Neural cell (in vitro differentiated cells): ENCODE measurements around the gene TIGD1. TPM values are rescaled to one million over a fixed set of nuclear protein-coding genes. Genes with fewer than 3 reads are reported as not detected.

Experiments
- H2AFZ ChIP-seq: fragments of 200-600, 300-800 bp; sonication (generic), shearing (Covaris generic); 2 replicates; pipeline ENCODE4 v1.6.0; 2014; ENCODE audit warnings: low read depth, mild to moderate bottlenecking, antibody characterized with exemption, low read length, moderate library complexity
- H3F3A ChIP-seq: fragments of 200-600 bp; shearing (Covaris generic); 2 replicates; pipeline ENCODE4 v1.6.1; 2016; ENCODE audit warnings: mild to moderate bottlenecking, moderate library complexity, mixed read lengths, antibody characterized with exemption, low read length; ENCODE audit not compliant: insufficient read depth, poor library complexity, severe bottlenecking
- H3K27ac ChIP-seq: fragments of 200-600, 300-800 bp; sonication (generic), shearing (Covaris generic); 2 replicates; pipeline ENCODE4 v1.5.1; 2014; ENCODE audit warnings: mild to moderate bottlenecking, low read length, moderate library complexity
- H3K27me3 ChIP-seq: fragments of 300-800, 200-600 bp; sonication (generic), shearing (Covaris generic); 2 replicates; pipeline ENCODE4 v1.6.0; 2014; ENCODE audit warnings: mild to moderate bottlenecking, low read depth, low read length, moderate library complexity; ENCODE audit not compliant: insufficient read depth
- H3K36me3 ChIP-seq: fragments of 300-800, 200-600 bp; sonication (generic), shearing (Covaris generic); 2 replicates; pipeline ENCODE4 v1.5.1; 2014; ENCODE audit warnings: mild to moderate bottlenecking, antibody characterized with exemption, low read length, moderate library complexity; ENCODE audit not compliant: insufficient read depth
- H3K4me2 ChIP-seq: fragments of 300-800, 200-600 bp; sonication (generic), shearing (Covaris generic); 2 replicates; pipeline ENCODE4 v1.6.0; 2014; ENCODE audit warnings: mild to moderate bottlenecking, low read length
- H3K4me3 ChIP-seq: fragments of 300-800, 200-600 bp; sonication (generic), shearing (Covaris generic); 2 replicates; pipeline ENCODE4 v1.5.1; 2014; ENCODE audit warnings: mild to moderate bottlenecking, low read length, moderate library complexity
- H3K79me2 ChIP-seq: fragments of 200-600 bp; shearing (Covaris generic); replicated peaks from 2 replicates; pipeline ENCODE4 v1.6.0; 2014; ENCODE audit warnings: mild to moderate bottlenecking, low read length, moderate library complexity; ENCODE audit not compliant: insufficient read depth
- H3K9ac ChIP-seq: fragments of 300-800, 200-600 bp; sonication (generic), shearing (Covaris generic); 2 replicates; pipeline ENCODE4 v1.6.1; 2016; ENCODE audit warnings: mild to moderate bottlenecking, low read length, mixed read lengths
- H3K9me2 ChIP-seq: fragments of 200-600 bp; shearing (Covaris generic); 2 replicates; pipeline ENCODE4 v1.6.1; 2016; ENCODE audit warnings: mild to moderate bottlenecking, low read length, mixed read lengths; ENCODE audit not compliant: insufficient read depth
- H3K9me3 ChIP-seq: fragments of 200-600, 300-800 bp; sonication (generic), shearing (Covaris generic); 2 replicates; pipeline ENCODE4 v1.6.1; 2016; ENCODE audit warnings: mild to moderate bottlenecking, mixed run types, low read length, moderate library complexity, mixed read lengths
- H4K20me1 ChIP-seq: fragments of 200-600 bp; shearing (Covaris generic); 2 replicates; pipeline ENCODE4 v1.6.1; 2016; ENCODE audit warnings: mild to moderate bottlenecking, mixed run types; ENCODE audit not compliant: insufficient read depth
- EP300 ChIP-seq: fragments of 450-650 bp; conservative IDR thresholded peaks from 2 replicates; pipeline ENCODE4 v1.6.1; 2014; ENCODE audit warnings: antibody characterized with exemption, mild to moderate bottlenecking, moderate library complexity; ENCODE audit not compliant: poor library complexity, severe bottlenecking
- EZH2 ChIP-seq: fragments of 200-600, 300-800 bp; shearing (Covaris generic), sonication (generic); IDR thresholded peaks from 2 replicates; pipeline ENCODE4 v1.6.1; 2014; ENCODE audit warnings: antibody characterized with exemption, low read length, borderline replicate concordance, mild to moderate bottlenecking; ENCODE audit not compliant: insufficient read depth, poor library complexity, severe bottlenecking
- MXI1 ChIP-seq: fragments of 450-650 bp; conservative IDR thresholded peaks from 2 replicates; pipeline ENCODE4 v1.6.1; 2014; ENCODE audit warnings: antibody characterized with exemption, mild to moderate bottlenecking; ENCODE audit not compliant: poor library complexity, severe bottlenecking
- POLR2AphosphoS5 ChIP-seq: IDR thresholded peaks from 2 replicates; pipeline ENCODE4 v1.6.1; 2012
- RAD21 ChIP-seq: fragments of 450-650 bp; conservative IDR thresholded peaks from 2 replicates; pipeline ENCODE4 v1.6.1; 2014; ENCODE audit warnings: antibody characterized with exemption, mild to moderate bottlenecking, moderate library complexity
- SMC3 ChIP-seq: fragments of 450-650 bp; conservative IDR thresholded peaks from 2 replicates; pipeline ENCODE4 v1.6.1; 2014; ENCODE audit warnings: antibody characterized with exemption, mild to moderate bottlenecking, moderate library complexity; ENCODE audit not compliant: poor library complexity
- TAF1 ChIP-seq: IDR thresholded peaks from 2 replicates; pipeline ENCODE4 v1.6.1; 2012; ENCODE audit warnings: low read depth
- polyA plus RNA-seq: library from polyadenylated mRNA; depleted of rRNA; stranded (reverse); fragments of >200 nt; gene quantifications from 2 replicates; pipeline ENCODE4 v1.2.3, GENCODE V29; 2014
- TF ChIP-seq, protein P1 (sequence below): IDR thresholded peaks from 2 replicates; pipeline ENCODE4 v1.6.1; 2012; ENCODE audit warnings: borderline replicate concordance
- TF ChIP-seq, protein P2 (sequence below): fragments of 450-650 bp; IDR thresholded peaks from 2 replicates; pipeline ENCODE4 v1.5.1; 2014; ENCODE audit warnings: antibody characterized with exemption, mild to moderate bottlenecking, moderate library complexity; ENCODE audit not compliant: poor library complexity, severe bottlenecking

TIGD1 gene
- polyA plus RNA-seq, 1 donor from 2014 or later = 29.3 TPM

GRCh38 chr2:232592772-232593395 is 42.5 kb upstream of the TIGD1 start:
- Histone ChIP-seq H3K79me2 (no peaks in the 10 kb centered on the region), H3K9ac (no peak overlapping the region), H3K36me3 (no peaks in the 10 kb centered on the region), H3K9me3 (no peaks in the 10 kb centered on the region), H3F3A (no peaks in the 10 kb centered on the region), H3K9me2 (no peaks in the 10 kb centered on the region), H3K4me2 (no peak overlapping the region), H3K27ac (no peak overlapping the region), H3K4me3 (no peak overlapping the region), H4K20me1 (no peaks in the 10 kb centered on the region), H3K27me3 (no peaks in the 10 kb centered on the region), H2AFZ (no peak overlapping the region)
- no peak for TF ChIP-seq TAF1
- no peak for TF ChIP-seq EP300
- TF ChIP-seq MXI1 = no peak
- TF ChIP-seq, protein P1, sequence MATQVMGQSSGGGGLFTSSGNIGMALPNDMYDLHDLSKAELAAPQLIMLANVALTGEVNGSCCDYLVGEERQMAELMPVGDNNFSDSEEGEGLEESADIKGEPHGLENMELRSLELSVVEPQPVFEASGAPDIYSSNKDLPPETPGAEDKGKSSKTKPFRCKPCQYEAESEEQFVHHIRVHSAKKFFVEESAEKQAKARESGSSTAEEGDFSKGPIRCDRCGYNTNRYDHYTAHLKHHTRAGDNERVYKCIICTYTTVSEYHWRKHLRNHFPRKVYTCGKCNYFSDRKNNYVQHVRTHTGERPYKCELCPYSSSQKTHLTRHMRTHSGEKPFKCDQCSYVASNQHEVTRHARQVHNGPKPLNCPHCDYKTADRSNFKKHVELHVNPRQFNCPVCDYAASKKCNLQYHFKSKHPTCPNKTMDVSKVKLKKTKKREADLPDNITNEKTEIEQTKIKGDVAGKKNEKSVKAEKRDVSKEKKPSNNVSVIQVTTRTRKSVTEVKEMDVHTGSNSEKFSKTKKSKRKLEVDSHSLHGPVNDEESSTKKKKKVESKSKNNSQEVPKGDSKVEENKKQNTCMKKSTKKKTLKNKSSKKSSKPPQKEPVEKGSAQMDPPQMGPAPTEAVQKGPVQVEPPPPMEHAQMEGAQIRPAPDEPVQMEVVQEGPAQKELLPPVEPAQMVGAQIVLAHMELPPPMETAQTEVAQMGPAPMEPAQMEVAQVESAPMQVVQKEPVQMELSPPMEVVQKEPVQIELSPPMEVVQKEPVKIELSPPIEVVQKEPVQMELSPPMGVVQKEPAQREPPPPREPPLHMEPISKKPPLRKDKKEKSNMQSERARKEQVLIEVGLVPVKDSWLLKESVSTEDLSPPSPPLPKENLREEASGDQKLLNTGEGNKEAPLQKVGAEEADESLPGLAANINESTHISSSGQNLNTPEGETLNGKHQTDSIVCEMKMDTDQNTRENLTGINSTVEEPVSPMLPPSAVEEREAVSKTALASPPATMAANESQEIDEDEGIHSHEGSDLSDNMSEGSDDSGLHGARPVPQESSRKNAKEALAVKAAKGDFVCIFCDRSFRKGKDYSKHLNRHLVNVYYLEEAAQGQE = no peak
- no peak for TF ChIP-seq SMC3
- no peak for TF ChIP-seq EZH2
- no peak for TF ChIP-seq POLR2AphosphoS5
- no peak for TF ChIP-seq RAD21
- TF ChIP-seq, protein P2, sequence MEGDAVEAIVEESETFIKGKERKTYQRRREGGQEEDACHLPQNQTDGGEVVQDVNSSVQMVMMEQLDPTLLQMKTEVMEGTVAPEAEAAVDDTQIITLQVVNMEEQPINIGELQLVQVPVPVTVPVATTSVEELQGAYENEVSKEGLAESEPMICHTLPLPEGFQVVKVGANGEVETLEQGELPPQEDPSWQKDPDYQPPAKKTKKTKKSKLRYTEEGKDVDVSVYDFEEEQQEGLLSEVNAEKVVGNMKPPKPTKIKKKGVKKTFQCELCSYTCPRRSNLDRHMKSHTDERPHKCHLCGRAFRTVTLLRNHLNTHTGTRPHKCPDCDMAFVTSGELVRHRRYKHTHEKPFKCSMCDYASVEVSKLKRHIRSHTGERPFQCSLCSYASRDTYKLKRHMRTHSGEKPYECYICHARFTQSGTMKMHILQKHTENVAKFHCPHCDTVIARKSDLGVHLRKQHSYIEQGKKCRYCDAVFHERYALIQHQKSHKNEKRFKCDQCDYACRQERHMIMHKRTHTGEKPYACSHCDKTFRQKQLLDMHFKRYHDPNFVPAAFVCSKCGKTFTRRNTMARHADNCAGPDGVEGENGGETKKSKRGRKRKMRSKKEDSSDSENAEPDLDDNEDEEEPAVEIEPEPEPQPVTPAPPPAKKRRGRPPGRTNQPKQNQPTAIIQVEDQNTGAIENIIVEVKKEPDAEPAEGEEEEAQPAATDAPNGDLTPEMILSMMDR = no peak

- TF ChIP-seq EZH2 = no peak
- no peak for TF ChIP-seq EP300
- TF ChIP-seq POLR2AphosphoS5 = no peak
- Histone ChIP-seq H4K20me1 (no peaks in the 10 kb centered on the region), H3K9me3 (no peaks in the 10 kb centered on the region), H3K36me3 (no peaks in the 10 kb centered on the region), H2AFZ (no peak overlapping the region), H3K4me2 (no peak overlapping the region), H3K27me3 (no peaks in the 10 kb centered on the region), H3F3A (no peaks in the 10 kb centered on the region), H3K27ac (no peak overlapping the region), H3K9ac (no peak overlapping the region), H3K4me3 (no peak overlapping the region), H3K79me2 (no peaks in the 10 kb centered on the region), H3K9me2 (no peaks in the 10 kb centered on the region)
Observed at GRCh38 chr2:232588680-232589585, 38.6 kb upstream of the TIGD1 start.
